Activated CD4-positive, alpha-beta T cell treated with anti-CD3 and anti-CD28 coated beads, Interleukin-2, amount 50 U/mL, for 48 hours (primary cell): ENCODE measurements around the gene TYROBP.
A peak's percentile ranks its signal among the peaks of the same experiment; 100 is the strongest.

ENCODE experiments used
- DNase-seq, 2 experiments: peaks; one replicate each; pipeline ENCODE4 v3.0.0-alpha.2; 2020

The TYROBP gene

DNA sequence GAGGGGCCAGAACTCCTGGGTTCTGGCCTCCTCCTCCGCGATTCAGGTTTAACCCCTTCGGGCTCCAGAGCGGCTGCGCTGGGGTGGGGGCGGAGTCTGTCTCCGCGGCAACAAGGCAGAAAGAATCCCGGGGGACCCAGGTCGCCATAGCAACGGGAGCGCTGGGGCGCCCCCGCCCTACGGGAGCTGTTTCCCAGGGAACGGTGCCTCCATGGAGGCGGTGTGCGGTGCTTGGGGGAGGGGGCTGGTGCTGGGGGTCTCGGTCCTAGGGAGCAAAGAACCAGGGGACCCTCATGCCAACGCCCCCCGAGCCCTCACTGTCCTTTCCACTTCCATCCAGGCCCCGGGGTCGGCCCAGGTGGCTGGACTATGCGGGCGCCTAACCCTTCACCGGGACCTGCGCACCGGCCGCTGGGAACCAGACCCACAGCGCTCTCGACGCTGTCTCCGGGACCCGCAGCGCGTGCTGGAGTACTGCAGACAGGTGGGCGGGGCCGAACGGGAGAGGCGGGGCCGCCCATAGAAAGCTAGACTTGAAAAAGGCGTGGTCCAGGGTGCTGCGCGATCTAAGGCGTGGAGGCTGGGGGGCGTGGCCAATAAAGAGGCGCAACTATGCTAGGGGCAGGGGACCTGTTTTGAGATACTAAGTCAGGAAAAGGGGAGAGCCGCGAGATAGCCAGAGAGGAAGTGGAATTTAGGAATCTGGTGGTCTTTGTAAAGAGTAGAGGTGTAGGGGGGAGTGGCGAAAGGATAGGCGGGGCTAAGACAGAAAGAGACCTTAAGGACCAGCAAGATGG, 38.6 kb downstream of the TYROBP start:
- DNase-seq: peak; percentile 86 to 88

DNA sequence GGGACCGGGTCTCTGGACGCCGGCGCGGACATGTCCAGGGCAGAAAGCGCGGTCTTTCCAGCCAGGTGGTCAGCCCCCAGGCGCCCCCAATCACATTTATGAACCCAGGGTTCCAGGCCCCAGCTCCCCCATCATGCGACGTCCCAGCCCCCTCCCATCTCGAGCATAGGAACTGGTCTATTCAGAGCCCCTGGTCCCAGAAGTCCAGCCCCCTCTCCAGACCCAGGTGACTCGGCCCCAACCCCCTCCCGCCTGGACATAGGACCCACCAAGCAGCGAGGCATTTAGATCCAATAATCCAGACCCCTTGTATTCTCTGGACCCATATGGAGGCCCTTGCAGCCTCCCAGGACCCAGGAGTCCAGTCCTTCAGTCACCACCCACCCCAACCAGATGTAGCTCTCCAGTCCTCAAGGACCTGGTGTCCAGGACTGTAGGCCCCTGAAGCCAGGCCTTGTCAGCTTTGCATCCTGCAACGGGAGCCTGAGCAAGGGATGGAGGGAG, 39.2 kb downstream of the TYROBP start:
- no peak for DNase-seq

DNA sequence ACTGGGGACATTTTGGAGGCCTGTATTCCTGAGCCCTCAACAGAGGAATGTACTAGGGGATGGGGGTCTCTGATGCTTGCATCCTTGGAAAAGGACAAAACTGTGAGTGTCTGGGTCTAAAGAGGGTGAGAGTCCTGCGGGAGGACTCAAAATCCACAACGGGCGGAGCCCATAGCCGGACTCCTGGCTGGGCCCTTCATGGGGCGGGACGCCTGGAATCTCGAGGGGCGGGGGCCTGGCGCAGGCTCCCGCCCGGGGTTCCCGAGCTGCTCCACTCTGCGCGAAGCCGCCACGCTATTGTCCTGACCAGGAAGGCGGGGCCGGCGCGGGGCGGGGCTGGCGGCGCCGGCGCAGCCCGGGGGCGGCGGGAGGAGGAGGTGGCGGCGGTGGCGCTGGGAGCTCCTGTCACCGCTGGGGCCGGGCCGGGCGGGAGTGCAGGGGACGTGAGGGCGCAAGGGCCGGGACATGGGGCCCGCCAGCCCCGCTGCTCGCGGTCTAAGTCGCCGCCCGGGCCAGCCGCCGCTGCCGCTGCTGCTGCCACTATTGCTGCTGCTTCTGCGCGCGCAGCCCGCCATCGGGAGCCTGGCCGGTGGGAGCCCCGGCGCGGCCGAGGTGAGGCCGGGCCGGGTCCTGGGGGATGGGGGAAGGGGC, 39.8 kb downstream of the TYROBP start, which contains the start of gene APLP1:
APLP1 (plus strand) TSS at position 403 of the 651 bp plus-strand sequence; CDS start at position 466, 63 bp downstream.
- peak; percentile 78 to 81 for DNase-seq

DNA sequence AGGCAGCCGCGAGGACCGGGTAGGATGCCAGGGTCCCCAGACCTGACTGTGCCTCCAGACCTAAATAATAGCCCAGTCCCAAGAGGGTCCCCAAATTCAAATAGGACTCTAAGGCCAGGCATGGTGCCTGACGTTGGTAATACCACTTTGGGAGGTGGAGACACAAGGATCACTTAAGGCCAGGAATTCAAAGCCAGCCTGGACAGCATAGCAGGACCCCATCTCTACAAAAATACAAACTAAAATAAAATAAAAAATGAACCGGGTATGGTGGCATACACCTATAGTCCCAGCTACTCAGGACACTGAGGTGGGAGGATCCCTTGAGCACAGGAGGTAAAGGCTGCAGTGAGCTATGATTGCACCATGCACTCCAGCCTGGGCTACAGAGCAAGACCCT, 45.1 kb downstream of the TYROBP start:
- no peak for DNase-seq

DNA sequence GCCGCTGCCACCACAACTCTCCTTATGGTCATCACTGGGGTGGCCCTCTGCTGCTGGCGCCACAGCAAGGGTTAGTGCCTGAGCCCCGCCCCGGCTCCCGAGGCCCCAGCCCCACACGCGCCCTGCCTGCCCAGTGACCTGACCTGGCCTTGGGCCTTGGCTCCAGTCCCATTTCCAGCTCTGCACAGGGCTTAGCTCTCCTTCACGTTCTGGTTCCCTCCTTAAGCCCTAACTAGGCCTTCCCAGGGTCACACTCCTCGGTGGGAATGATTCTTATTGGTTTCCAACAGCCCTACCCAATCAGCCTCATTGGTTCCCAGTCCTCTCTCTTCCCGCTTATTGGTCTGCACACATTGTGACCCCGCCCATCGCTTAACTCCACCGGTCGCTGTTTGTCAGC, 45.6 kb downstream of the TYROBP start:
- no peak for DNase-seq

DNA sequence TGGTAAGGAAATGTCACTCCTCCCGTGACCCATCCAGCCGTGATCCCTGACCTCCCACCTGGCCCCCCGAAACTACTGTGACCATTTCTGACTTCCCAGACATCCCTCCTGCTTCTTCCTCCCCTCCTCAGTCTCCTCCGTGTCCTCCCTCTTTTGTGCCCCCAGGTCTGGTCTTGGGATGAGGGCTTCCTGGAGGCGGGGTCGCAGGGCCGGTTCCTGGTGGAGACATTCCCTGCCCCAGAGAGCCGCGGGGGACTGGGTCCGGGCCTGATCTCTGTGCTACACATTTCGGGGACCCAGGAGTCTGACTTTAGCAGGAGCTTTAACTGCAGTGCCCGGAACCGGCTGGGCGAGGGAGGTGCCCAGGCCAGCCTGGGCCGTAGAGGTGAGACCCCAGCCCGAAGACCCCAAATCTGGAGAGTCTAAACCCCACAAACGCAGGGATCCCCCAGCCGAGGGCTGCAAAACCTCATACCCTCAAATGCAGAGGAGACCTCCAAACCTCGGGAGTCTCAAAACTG, 46.4 kb downstream of the TYROBP start:
- no peak for DNase-seq

DNA sequence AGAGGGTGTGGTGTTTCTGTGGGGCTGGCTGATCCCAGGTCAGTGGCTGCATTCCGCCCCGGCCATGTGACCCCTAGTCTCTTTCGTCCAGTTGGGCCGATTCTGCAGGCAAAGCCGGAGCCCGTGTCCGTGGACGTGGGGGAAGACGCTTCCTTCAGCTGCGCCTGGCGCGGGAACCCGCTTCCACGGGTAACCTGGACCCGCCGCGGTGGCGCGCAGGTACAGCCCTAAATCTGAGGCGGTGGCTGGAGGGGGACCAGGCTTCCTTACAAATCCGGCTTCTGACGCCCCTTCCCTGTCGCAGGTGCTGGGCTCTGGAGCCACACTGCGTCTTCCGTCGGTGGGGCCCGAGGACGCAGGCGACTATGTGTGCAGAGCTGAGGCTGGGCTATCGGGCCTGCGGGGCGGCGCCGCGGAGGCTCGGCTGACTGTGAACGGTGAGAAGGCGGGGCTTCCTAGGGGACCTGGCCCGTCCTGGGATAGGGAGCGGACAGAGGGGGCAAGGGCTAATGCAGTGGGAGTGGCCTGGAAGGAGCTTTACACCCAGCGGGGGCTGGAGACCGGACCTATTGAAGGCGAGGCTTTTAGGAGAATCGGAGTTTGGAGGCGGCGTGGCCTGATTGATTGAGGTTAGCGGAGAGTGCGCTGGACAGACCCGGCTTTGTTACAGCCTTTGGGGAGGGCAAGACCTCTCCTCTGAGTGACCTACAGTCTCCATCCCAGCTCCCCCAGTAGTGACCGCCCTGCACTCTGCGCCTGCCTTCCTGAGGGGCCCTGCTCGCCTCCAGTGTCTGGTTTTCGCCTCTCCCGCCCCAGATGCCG, 47.1 kb downstream of the TYROBP start:
- no peak for DNase-seq

DNA sequence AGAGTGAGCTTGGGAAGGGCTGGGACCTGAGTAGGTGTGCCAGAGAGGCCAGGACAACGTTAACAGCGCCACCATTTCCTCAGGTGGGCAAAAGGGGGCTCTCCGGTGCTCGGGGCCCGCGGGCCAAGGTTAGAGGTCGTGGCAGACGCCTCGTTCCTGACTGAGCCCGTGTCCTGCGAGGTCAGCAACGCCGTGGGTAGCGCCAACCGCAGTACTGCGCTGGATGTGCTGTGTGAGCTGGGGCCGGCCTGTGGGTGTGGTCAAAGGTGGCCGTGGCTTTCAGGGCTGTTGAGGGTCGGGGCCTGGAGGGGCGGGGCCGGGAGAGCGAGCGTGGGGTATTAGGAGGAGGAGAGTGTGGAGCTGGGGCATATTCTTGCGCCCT, 47.7 kb downstream of the TYROBP start:
- DNase-seq: no peak

DNA sequence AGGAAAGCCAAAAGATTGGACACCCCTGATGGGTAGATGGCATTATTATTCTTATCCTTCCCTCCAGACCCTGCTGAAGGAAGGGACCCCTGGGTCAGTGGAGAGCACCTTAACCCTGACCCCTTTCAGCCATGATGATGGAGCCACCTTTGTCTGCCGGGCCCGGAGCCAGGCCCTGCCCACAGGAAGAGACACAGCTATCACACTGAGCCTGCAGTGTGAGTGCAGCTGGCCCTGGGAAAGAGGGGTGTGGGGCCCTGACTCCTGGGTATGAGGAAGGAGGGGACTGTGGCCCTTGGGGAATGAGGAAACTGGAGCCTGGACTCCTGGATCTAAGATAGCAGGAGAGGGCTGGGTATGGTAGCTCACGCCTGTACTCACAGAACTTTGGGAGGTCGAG, 48.7 kb downstream of the TYROBP start:
- DNase-seq: no peak

DNA sequence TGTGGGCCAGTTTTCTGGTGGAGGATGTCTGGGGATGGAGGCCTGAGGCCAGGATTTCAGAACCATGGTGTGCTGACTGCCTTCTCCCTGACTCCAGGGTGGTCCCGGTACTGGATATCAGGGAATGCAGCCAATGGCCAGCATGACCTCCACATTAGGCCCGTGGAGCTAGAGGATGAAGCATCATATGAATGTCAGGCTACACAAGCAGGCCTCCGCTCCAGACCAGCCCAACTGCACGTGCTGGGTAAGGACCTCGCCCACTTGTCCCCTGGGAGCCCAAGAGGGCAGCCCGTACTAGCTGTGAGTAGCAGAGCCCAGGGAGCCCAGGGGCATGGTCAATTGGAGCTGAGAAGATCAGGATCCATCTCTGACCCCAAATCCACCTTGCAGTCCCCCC, 49.8 kb downstream of the TYROBP start:
- DNase-seq: no peak

DNA sequence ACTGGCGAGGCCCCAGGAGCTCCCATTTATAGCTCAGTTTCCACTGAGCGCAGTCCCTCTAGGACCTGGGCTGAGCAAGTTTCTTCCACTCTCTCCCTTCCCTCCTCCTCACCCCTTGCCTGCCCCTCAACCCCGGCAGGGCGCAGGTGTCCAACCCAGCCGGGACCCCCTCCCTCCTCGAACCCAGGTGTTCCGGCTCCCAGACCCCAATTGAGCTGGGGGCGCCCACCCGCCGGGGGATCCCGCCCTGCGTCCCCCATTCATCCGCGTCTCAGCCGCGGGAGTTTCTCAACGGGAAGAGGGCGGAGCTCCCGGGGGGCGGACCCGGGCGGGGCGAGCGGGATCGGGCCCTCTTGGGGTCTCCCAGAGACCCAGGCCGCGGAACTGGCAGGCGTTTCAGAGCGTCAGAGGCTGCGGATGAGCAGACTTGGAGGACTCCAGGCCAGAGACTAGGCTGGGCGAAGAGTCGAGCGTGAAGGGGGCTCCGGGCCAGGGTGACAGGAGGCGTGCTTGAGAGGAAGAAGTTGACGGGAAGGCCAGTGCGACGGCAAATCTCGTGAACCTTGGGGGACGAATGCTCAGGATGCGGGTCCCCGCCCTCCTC, 51.4 kb downstream of the TYROBP start, which contains the start of gene KIRREL2:
KIRREL2 (plus strand) TSS at position 366 of the 604 bp plus-strand sequence; CDS start at position 575, 209 bp downstream.
- peak; percentile 37 to 49 for DNase-seq
